ENCODE measurements around the gene SPTSSB. TPM values are rescaled to one million over a fixed set of nuclear protein-coding genes. Genes with fewer than 3 reads are reported as not detected.

Gene SPTSSB
- total RNA-seq, 1 donor: 0.45 TPM

DNA sequence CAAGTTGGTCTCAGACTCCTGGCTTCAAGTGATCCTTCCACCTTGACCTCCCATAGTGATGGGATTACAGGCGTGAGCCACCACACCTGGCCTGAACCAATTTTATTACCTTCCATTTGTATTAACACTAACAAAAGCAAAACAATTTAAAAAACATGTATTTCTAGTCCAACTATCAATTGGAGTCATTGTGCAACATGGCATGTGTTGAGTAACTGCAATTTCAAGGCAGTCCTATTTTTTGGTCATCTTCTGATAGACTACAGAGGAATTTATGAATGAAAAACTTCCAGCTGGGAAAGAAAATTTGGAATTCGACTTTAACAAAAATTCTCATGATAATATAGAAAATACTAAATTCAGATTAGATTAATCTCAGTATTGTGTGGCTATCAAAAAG is 16.8 kb downstream of the SPTSSB start:
- DNase-seq (ENCODE audit: low read depth): no peak
- H3K4me3 ChIP-seq (ENCODE audit: low read depth, low read length): no peak overlapping the region
- TF ChIP-seq, protein P1, sequence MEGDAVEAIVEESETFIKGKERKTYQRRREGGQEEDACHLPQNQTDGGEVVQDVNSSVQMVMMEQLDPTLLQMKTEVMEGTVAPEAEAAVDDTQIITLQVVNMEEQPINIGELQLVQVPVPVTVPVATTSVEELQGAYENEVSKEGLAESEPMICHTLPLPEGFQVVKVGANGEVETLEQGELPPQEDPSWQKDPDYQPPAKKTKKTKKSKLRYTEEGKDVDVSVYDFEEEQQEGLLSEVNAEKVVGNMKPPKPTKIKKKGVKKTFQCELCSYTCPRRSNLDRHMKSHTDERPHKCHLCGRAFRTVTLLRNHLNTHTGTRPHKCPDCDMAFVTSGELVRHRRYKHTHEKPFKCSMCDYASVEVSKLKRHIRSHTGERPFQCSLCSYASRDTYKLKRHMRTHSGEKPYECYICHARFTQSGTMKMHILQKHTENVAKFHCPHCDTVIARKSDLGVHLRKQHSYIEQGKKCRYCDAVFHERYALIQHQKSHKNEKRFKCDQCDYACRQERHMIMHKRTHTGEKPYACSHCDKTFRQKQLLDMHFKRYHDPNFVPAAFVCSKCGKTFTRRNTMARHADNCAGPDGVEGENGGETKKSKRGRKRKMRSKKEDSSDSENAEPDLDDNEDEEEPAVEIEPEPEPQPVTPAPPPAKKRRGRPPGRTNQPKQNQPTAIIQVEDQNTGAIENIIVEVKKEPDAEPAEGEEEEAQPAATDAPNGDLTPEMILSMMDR (IDR thresholded peaks at IDR 0.05; ENCODE audit: insufficient read depth, low read length): no peak

DNA sequence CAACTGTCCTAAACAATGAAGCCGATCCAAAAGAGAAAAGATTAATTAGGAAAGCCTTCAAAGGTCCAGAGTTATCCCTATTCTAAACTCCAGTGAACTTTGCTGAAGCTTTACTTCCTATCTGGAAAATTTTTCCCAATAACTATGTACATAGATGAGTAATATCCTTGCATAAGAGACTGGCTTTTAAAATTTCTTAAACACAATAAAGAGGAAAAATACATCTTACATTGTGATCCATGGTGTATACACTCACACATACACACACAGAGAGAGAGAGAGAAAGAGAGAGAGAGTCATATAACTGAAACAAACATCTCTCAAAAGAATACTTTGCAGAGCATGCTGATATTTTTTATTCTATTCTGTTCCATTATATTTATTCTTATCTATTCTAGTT is 20.0 kb downstream of the SPTSSB start:
- no peak for DNase-seq (ENCODE audit: low read depth)
- TF ChIP-seq, protein P1 (IDR thresholded peaks at IDR 0.05; ENCODE audit: insufficient read depth, low read length): no peak
- no peak overlapping the region for H3K4me3 ChIP-seq (ENCODE audit: low read depth, low read length)

DNA sequence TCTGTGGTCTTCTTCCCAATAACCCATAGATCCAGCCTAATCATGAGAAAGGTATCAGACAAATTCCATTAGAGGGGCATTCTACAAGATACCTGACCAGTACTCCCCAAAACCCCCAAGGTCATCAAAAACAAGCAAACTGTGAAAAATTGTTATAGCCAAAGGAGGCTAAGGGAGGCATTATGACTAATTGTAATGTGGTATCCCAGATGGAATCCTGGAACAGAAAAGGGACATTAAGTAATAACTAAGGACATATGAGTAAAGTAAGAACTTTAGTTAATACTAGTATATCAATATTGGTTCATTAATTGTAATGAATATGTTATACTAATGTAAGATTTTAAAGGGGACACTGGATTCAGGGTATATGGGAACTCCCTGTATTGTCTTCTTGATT is 20.4 kb downstream of the SPTSSB start:
- no peak overlapping the region for H3K4me3 ChIP-seq (ENCODE audit: low read depth, low read length)
- TF ChIP-seq, protein P1 (IDR thresholded peaks at IDR 0.05; ENCODE audit: insufficient read depth, low read length): no peak
- DNase-seq (ENCODE audit: low read depth): no peak

DNA sequence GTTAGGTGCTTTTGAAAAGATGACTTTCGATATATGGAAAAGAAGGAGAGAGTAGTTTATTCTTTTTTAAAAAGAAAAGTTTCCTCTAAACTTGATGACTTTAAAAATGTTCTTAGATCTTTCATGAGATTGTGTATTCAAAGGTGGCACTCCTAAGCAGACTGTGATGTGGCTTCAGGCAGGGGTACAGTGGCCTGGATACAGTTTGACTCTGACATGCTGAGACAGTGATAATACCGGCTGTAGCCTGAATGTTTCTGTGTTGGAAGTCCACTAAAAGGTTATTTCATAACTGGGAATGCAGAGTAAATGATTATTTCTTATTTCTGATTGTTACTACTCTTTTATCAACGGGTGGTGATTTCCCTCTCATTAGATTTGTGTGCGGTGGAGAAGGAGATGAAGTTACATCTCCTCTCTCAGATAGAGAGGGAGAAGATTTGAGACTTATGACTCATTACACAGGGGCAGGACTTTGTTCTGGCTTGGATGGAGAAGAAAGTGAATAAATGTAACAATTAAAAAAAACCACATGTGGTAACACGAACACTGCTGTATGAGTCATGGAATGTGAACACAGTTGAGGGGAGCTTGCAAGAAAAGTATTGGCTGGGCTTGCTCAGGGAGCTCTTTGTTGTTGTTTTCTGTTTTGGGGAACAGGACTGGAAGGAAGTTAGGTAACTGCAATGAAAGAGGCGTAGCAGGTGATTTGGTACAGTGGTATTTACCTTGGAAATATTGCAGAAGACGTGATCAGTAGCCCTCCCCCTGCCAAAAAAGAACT is 21.6 kb downstream of the SPTSSB start:
- H3K4me3 ChIP-seq (ENCODE audit: low read depth, low read length): no peak overlapping the region
- TF ChIP-seq, protein P1 (IDR thresholded peaks at IDR 0.05; ENCODE audit: insufficient read depth, low read length): no peak
- peak; percentile 79 for DNase-seq (ENCODE audit: low read depth)

DNA sequence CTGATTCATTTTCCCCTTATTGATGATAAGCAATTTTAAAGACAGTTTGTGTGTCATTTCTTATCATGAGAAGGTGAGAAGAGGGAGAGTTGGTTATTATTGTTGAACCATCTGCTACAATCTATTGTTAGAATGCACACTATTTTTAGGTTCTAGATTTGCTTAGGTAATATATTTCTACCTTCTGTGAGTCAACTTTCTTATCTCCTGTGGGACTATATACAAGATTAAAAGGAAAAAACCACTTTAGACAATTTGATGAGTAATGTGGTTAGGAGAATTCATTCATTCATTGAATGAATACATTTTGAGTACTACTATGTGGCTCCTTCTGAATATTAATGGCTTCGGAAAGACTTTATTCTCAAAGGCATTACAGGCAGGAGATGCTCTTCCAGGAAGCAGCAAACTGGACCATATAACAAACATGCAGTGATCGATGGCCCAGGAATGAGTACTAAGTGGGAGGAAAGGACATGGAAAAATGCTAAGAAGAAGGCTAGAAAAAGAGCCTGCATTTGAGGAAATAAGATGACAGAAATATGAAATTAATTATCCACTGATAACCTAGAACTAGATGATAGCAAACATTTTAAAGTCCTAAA is 22.4 kb downstream of the SPTSSB start:
- no peak for DNase-seq (ENCODE audit: low read depth)
- no peak overlapping the region for H3K4me3 ChIP-seq (ENCODE audit: low read depth, low read length)
- TF ChIP-seq, protein P1 (IDR thresholded peaks at IDR 0.05; ENCODE audit: insufficient read depth, low read length): no peak

DNA sequence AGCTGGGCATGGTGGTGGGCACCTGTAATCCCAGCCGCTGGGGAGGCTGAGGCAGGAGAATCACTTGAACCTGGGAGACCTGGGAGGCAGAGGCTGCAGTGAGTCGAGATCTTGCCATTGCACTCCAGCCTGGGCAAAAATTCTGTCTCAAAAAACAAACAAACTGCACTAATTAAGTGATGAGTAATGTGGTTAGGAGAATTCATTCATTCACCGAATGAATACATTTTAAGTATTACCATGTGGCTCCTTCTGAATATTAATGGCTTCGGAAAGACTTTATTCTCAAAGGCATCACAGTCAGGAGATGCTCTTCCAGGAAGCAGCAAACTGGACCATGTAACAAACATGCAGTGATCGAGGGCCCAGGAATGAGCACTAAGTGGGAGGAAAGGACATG is 23.6 kb downstream of the SPTSSB start:
- H3K4me3 ChIP-seq (ENCODE audit: low read depth, low read length): no peak overlapping the region
- DNase-seq (ENCODE audit: low read depth): no peak
- TF ChIP-seq, protein P1 (IDR thresholded peaks at IDR 0.05; ENCODE audit: insufficient read depth, low read length): no peak

All from fibroblast of the aortic adventitia (primary cell).